ENCODE data around the gene PRKN. TPM values are rescaled to one million over a fixed set of nuclear protein-coding genes. Genes with fewer than 3 reads are reported as not detected.

Gene PRKN
- total RNA-seq, 1 donor from 2014 or later = 4.9 TPM

DNA sequence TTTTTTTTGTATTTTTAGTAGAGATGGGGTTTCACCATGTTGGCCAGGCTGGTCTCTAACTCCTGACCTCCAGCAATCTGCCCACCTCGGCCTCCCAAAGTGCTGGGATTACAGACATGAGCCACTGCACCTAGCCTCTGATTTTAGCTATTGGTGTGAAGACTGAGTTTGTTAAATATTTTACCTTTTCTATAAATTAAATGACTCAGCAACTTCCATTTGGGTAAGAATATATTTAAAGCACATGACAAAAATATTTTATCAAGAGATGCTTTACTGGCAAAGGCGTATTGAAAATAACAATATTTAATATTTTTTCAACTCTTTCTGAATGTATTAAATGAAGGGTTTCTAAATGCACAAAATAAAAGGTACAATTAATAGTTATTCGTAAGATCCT lies 1295.0 kb downstream of the PRKN start:
- Histone ChIP-seq H3K36me3 (no peaks in the 10 kb centered on the region), H3K4me3 (no peak overlapping the region), H3K27me3 (no peaks in the 10 kb centered on the region), H3K27ac (no peak overlapping the region), H3K4me1 (peaks cover 17% of the 10 kb centered on the region), H3K9me3 (no peaks in the 10 kb centered on the region)
- intact Hi-C loops (cut with DNase I) = no loop called here
- no peak for DNase-seq (ENCODE audit: extremely low spot score in 2 of 2)
- TF ChIP-seq POLR2AphosphoS5 (IDR thresholded peaks at IDR 0.05; ENCODE audit: insufficient read depth in 1 of 2, low read depth in 1 of 2) (no peak), POLR2A (IDR thresholded peaks at IDR 0.05) (no peak)
- TF ChIP-seq, protein P1, sequence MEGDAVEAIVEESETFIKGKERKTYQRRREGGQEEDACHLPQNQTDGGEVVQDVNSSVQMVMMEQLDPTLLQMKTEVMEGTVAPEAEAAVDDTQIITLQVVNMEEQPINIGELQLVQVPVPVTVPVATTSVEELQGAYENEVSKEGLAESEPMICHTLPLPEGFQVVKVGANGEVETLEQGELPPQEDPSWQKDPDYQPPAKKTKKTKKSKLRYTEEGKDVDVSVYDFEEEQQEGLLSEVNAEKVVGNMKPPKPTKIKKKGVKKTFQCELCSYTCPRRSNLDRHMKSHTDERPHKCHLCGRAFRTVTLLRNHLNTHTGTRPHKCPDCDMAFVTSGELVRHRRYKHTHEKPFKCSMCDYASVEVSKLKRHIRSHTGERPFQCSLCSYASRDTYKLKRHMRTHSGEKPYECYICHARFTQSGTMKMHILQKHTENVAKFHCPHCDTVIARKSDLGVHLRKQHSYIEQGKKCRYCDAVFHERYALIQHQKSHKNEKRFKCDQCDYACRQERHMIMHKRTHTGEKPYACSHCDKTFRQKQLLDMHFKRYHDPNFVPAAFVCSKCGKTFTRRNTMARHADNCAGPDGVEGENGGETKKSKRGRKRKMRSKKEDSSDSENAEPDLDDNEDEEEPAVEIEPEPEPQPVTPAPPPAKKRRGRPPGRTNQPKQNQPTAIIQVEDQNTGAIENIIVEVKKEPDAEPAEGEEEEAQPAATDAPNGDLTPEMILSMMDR (IDR thresholded peaks at IDR 0.05) = no peak

DNA sequence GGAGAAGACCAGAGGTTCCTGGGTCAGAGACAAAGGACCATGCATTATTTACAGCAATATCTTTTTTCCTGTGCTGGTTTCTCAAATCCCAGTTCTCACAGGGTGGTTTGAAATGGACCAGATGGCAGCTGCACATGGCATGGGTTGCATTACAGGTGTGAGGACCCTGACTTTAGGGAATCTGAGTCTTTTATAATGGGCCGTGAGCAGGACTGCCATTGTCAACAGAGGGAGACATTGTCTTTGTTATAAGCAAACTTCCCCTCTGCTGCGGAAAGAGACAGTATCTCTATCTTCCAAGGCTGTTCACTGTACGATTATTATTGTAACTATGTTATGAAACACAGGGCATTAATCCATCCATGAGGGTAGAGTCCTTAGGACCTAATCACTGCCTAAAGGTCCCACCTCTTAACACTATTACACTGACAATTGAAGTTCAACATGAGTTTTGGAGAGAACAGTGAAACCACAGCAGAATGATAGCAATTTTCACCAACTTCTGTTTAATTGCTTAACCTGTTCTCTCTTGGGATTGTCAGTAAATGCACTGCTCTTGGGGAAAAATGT lies 1297.6 kb downstream of the PRKN start:
- H3K4me3 ChIP-seq = no peak overlapping the region
- no peaks in the 10 kb centered on the region for H3K36me3 ChIP-seq
- no peaks in the 10 kb centered on the region for H3K27me3 ChIP-seq
- peaks cover 9% of the 10 kb centered on the region for H3K4me1 ChIP-seq
- no peaks in the 10 kb centered on the region for H3K9me3 ChIP-seq
- intact Hi-C loops (cut with DNase I) = no loop called here
- no peak for DNase-seq (ENCODE audit: extremely low spot score in 2 of 2)
- TF ChIP-seq POLR2A (IDR thresholded peaks at IDR 0.05) (no peak), POLR2AphosphoS5 (IDR thresholded peaks at IDR 0.05; ENCODE audit: insufficient read depth in 1 of 2, low read depth in 1 of 2) (no peak)
- TF ChIP-seq, protein P1 (IDR thresholded peaks at IDR 0.05) = no peak
- no peak overlapping the region for H3K27ac ChIP-seq

- intact Hi-C loops (cut with DNase I) = no loop called here
- TF ChIP-seq, protein P1 (IDR thresholded peaks at IDR 0.05) = no peak
- TF ChIP-seq POLR2AphosphoS5 (IDR thresholded peaks at IDR 0.05; ENCODE audit: insufficient read depth in 1 of 2, low read depth in 1 of 2) = no peak
- TF ChIP-seq POLR2A (IDR thresholded peaks at IDR 0.05) = no peak
- Histone ChIP-seq H3K4me1 (no peaks in the 10 kb centered on the region), H3K4me3 (no peak overlapping the region), H3K36me3 (no peaks in the 10 kb centered on the region), H3K27ac (no peak overlapping the region), H3K27me3 (no peaks in the 10 kb centered on the region), H3K9me3 (no peaks in the 10 kb centered on the region)
- DNase-seq (ENCODE audit: extremely low spot score in 2 of 2) = no peak
Measured at GRCh38 chr6:161424421-161424820, 1303.1 kb downstream of the PRKN start.

DNA sequence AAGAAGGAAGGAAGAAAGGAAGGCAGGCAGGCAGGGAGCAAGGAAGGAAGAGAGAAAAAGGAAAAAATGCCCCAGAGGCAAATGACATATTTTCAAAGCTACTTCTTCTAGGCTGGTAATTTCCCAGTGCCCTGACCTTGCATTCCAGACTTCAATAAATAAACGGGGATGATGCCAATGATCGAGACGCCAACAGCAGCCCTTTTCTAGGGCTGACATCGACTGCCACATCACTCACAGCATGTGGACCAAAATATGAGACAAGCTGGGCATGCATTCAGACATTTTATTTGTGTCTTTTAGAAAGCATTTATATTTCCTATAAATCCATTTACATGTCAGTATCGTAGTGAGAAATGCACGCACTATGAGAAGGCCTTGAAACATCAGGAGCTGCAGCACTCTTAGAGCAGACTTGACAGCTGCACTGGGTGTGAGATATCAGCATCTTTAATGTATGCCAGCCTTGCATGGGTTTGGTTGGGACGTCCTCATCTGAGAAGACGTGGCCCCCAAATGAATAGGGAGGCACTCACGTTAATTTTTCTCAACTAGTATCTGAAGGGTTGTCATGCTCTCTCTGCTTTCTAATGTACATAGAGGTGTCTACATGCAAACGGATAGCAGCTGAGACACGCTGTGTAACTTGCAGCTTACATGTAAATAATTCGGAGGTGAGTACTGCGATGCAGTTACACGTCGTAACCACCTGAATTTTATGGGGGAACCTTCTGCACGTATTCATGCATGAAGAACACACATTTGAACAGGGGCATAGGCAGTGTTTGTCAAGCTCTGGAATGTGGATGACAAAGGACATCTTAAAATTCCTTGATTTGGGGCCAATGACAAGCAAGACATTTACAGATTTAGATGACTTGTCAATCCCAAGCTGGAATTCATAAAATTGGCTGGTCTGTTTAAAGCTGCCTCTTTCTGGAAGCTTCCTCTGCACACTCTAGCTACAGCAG lies 1304.6 kb downstream of the PRKN start:
- TF ChIP-seq, protein P1 (IDR thresholded peaks at IDR 0.05) = no peak
- H3K27ac ChIP-seq = no peak overlapping the region
- intact Hi-C loops (cut with DNase I) = no loop called here
- no peaks in the 10 kb centered on the region for H3K27me3 ChIP-seq
- no peaks in the 10 kb centered on the region for H3K36me3 ChIP-seq
- no peak for DNase-seq (ENCODE audit: extremely low spot score in 2 of 2)
- peaks cover under 1% of the 10 kb centered on the region for H3K4me1 ChIP-seq
- no peaks in the 10 kb centered on the region for H3K9me3 ChIP-seq
- no peak overlapping the region for H3K4me3 ChIP-seq

GRCh38 chr6:161418463-161418945 lies 1309.1 kb downstream of the PRKN start:
- intact Hi-C loops (cut with DNase I) = no loop called here
- TF ChIP-seq POLR2AphosphoS5 (IDR thresholded peaks at IDR 0.05; ENCODE audit: insufficient read depth in 1 of 2, low read depth in 1 of 2) (peak in 1 of 2 donors; percentile 47), POLR2A (IDR thresholded peaks at IDR 0.05) (no peak)
- TF ChIP-seq, protein P1 (IDR thresholded peaks at IDR 0.05) = peak; percentile 14 to 68 (median 49)
- DNase-seq (ENCODE audit: extremely low spot score in 2 of 2) = no peak

More at GRCh38 chr6:161418463-161418945, 1309.1 kb downstream of the PRKN start:
- H3K4me1 ChIP-seq = peaks cover 6% of the 10 kb centered on the region
- no peaks in the 10 kb centered on the region for H3K9me3 ChIP-seq
- no peak overlapping the region for H3K4me3 ChIP-seq
- no peaks in the 10 kb centered on the region for H3K27me3 ChIP-seq
- no peak overlapping the region for H3K27ac ChIP-seq
- H3K36me3 ChIP-seq = no peaks in the 10 kb centered on the region
